Osteoblast (primary cell): ENCODE measurements around the gene FGF14. TPM values are rescaled to one million over a fixed set of nuclear protein-coding genes. Genes with fewer than 3 reads are reported as not detected.

Source experiments
- DNase-seq: peaks from one replicate; pipeline ENCODE4 v3.0.0; 2011; ENCODE audit warnings: low spot score, mixed read lengths; ENCODE audit not compliant: insufficient read length; ENCODE audit errors: missing footprints
- H2AFZ ChIP-seq: 2 replicates; pipeline ENCODE4 v1.6.0; 2011; ENCODE audit warnings: mild to moderate bottlenecking, low read length
- H3K27ac ChIP-seq: 2 replicates; pipeline ENCODE4 v1.5.1; 2011; ENCODE audit warnings: mild to moderate bottlenecking, low read depth, low read length, moderate library complexity
- H3K27me3 ChIP-seq: 2 replicates; pipeline ENCODE4 v1.6.0; 2012; ENCODE audit warnings: mild to moderate bottlenecking, control low read depth, inconsistent platforms, low read length, moderate library complexity; ENCODE audit not compliant: insufficient read depth
- H3K36me3 ChIP-seq: 2 replicates; pipeline ENCODE4 v1.5.1; 2011; ENCODE audit warnings: mild to moderate bottlenecking, low read length, control low read depth, moderate library complexity; ENCODE audit not compliant: insufficient read depth
- H3K4me1 ChIP-seq: 2 replicates; pipeline ENCODE4 v1.5.1; 2011; ENCODE audit warnings: mild to moderate bottlenecking, low read length, control low read depth, moderate library complexity; ENCODE audit not compliant: insufficient read depth
- H3K4me2 ChIP-seq: 2 replicates; pipeline ENCODE4 v1.6.0; 2011; ENCODE audit warnings: mild to moderate bottlenecking, low read length; ENCODE audit not compliant: insufficient read depth
- H3K4me3 ChIP-seq: fragments of 200-600 bp; sonication (generic); 3 replicates; pipeline ENCODE4 v1.5.1; 2012; ENCODE audit warnings: mild to moderate bottlenecking, low read length, inconsistent platforms; ENCODE audit not compliant: insufficient read depth
- H3K79me2 ChIP-seq: 2 replicates; pipeline ENCODE4 v1.6.0; 2012; ENCODE audit warnings: mild to moderate bottlenecking, low read length, control low read depth, inconsistent platforms; ENCODE audit not compliant: insufficient read depth
- H3K9me3 ChIP-seq: 2 replicates; pipeline ENCODE4 v1.5.1; 2011; ENCODE audit warnings: low read depth, low read length, control low read depth
- H4K20me1 ChIP-seq: 2 replicates; pipeline ENCODE4 v1.6.0; 2012; ENCODE audit warnings: mild to moderate bottlenecking, low read length, control low read depth; ENCODE audit not compliant: insufficient read depth
- total RNA-seq: library from RNA; depleted of rRNA; stranded (reverse); fragments of >200 nt; gene quantifications from 2 replicates; pipeline ENCODE4 v1.2.3, GENCODE V29; 2012
- TF ChIP-seq, protein P1 (sequence below): IDR thresholded peaks from 2 replicates; pipeline ENCODE4 v1.5.1; 2011; ENCODE audit warnings: mild to moderate bottlenecking, low read depth, low read length, moderate library complexity; ENCODE audit errors: extremely low read depth

Gene FGF14
- total RNA-seq, 1 donor, result under 0.01 TPM

DNA sequence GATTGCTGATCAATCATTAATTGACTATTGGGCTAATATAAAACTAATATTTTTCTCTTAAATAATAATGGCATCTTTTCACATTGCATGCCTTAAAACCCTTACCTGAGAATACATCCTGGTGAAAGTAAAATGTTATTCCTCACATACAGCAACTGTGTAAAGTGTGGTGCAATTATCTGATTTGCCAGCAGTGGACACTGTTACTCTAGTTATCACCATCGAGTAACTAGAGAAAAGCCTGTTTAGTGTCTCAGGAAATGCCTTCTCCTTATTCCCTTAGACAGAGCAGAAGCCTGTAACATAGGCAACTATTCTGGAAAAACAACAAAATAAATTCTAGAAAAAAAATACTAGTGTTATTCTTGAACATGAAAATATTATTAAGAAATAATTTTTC is 459.8 kb downstream of the FGF14 start:
- no peak overlapping the region for H3K27ac ChIP-seq
- H3K27me3 ChIP-seq, result no peaks in the 10 kb centered on the region
- no peaks in the 10 kb centered on the region for H3K4me1 ChIP-seq
- no peaks in the 10 kb centered on the region for H4K20me1 ChIP-seq
- H3K4me2 ChIP-seq, result no peak overlapping the region
- TF ChIP-seq, protein P1, sequence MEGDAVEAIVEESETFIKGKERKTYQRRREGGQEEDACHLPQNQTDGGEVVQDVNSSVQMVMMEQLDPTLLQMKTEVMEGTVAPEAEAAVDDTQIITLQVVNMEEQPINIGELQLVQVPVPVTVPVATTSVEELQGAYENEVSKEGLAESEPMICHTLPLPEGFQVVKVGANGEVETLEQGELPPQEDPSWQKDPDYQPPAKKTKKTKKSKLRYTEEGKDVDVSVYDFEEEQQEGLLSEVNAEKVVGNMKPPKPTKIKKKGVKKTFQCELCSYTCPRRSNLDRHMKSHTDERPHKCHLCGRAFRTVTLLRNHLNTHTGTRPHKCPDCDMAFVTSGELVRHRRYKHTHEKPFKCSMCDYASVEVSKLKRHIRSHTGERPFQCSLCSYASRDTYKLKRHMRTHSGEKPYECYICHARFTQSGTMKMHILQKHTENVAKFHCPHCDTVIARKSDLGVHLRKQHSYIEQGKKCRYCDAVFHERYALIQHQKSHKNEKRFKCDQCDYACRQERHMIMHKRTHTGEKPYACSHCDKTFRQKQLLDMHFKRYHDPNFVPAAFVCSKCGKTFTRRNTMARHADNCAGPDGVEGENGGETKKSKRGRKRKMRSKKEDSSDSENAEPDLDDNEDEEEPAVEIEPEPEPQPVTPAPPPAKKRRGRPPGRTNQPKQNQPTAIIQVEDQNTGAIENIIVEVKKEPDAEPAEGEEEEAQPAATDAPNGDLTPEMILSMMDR, result peak; percentile 53
- no peak overlapping the region for H3K4me3 ChIP-seq
- H2AFZ ChIP-seq, result no peak overlapping the region
- no peaks in the 10 kb centered on the region for H3K36me3 ChIP-seq
- DNase-seq, result peak; percentile 27
- no peaks in the 10 kb centered on the region for H3K79me2 ChIP-seq
- H3K9me3 ChIP-seq, result no peaks in the 10 kb centered on the region

- Histone ChIP-seq H3K9me3 (no peaks in the 10 kb centered on the region), H3K27ac (no peak overlapping the region), H3K4me1 (no peaks in the 10 kb centered on the region), H3K36me3 (no peaks in the 10 kb centered on the region), H3K4me2 (no peak overlapping the region), H3K27me3 (no peaks in the 10 kb centered on the region), H4K20me1 (no peaks in the 10 kb centered on the region), H3K4me3 (no peak overlapping the region), H2AFZ (no peak overlapping the region), H3K79me2 (no peaks in the 10 kb centered on the region)
- TF ChIP-seq, protein P1, result peak; percentile 18
- no peak for DNase-seq
Observed at GRCh38 chr13:101941095-101941783, 460.6 kb downstream of the FGF14 start.

DNA sequence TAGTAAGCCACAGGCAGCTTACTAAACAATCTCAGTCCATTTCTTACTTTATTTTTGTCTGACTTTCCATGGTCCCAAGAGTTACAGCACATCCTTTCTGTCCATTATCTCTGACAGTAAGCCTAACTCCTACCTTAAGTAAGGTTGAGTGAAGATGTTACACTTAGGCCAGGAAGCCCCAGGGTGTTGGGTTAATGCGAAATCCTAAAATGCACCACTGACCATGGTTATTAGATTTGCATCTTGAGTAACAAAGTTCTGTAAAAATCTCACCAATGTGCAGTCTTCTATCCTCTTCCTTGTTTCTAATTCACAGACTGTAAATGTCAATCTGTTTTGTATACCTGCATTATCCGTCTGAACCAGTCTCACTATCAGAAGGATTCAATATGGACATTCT is 462.5 kb downstream of the FGF14 start:
- Histone ChIP-seq H3K9me3 (no peaks in the 10 kb centered on the region), H3K27me3 (no peaks in the 10 kb centered on the region), H4K20me1 (no peaks in the 10 kb centered on the region), H3K4me1 (no peaks in the 10 kb centered on the region), H3K27ac (no peak overlapping the region), H2AFZ (no peak overlapping the region), H3K79me2 (no peaks in the 10 kb centered on the region), H3K4me2 (no peak overlapping the region), H3K36me3 (no peaks in the 10 kb centered on the region), H3K4me3 (no peak overlapping the region)
- TF ChIP-seq, protein P1, result no peak
- DNase-seq, result no peak

- DNase-seq, result no peak
- H3K4me3 ChIP-seq, result no peak overlapping the region
- H3K36me3 ChIP-seq, result no peaks in the 10 kb centered on the region
- no peaks in the 10 kb centered on the region for H4K20me1 ChIP-seq
- no peak overlapping the region for H3K27ac ChIP-seq
- H3K9me3 ChIP-seq, result no peaks in the 10 kb centered on the region
- H3K4me2 ChIP-seq, result no peak overlapping the region
- no peaks in the 10 kb centered on the region for H3K27me3 ChIP-seq
- no peaks in the 10 kb centered on the region for H3K79me2 ChIP-seq
- TF ChIP-seq, protein P1, result no peak
- H3K4me1 ChIP-seq, result no peaks in the 10 kb centered on the region
- H2AFZ ChIP-seq, result no peak overlapping the region
Observed at GRCh38 chr13:101935828-101936227, 466.0 kb downstream of the FGF14 start.
